PC-3 (cell line): Measurements from ENCODE around the gene P2RY6. TPM values are rescaled to one million over a fixed set of nuclear protein-coding genes. Genes with fewer than 3 reads are reported as not detected.

ENCODE experiments used
- ATAC-seq: fragments of 200-7000 bp; cut with Tn5 transposase; 2 replicates; pipeline ENCODE4 v1.9.1; 2020; ENCODE audit warnings: mild to moderate bottlenecking, moderate library complexity
- BruUV-seq: library from RNA; stranded (reverse); fragments of 400-500 nt; replicated peaks from 2 replicates; lab custom pipeline; 2021; lab: Mats Ljungman, UMichigan
- CTCF ChIA-PET: fragments of 300-600 bp; sonication (Branson Sonifier 250); formaldehyde crosslinking; loops from one replicate; lab custom pipeline; 2022; ENCODE audit warnings: antibody characterized with exemption; lab: Charles Lee
- POLR2A ChIA-PET: fragments of 300-600 bp; sonication (Branson Sonifier 250); formaldehyde crosslinking; loops from one replicate; lab custom pipeline; 2022; ENCODE audit warnings: antibody characterized with exemption; ENCODE audit not compliant: unreplicated experiment; lab: Charles Lee
- DNase-seq: peaks from one replicate; pipeline ENCODE4 v3.0.0-alpha.2; 2015
- H2AFZ ChIP-seq: fragments of 300-600 bp; sonication (generic); 2 replicates; pipeline ENCODE4 v1.6.0; 2016; ENCODE audit warnings: antibody characterized with exemption, low read length
- H3F3A ChIP-seq: fragments of 300-600 bp; sonication (generic); one replicate; pipeline ENCODE4 v1.6.0; 2017; ENCODE audit warnings: antibody characterized with exemption, low read length, control low read depth, mild to moderate bottlenecking; ENCODE audit not compliant: unreplicated experiment
- H3K27ac ChIP-seq: fragments of 300-600 bp; sonication (generic); 2 replicates; pipeline ENCODE4 v1.5.1; 2016; ENCODE audit warnings: mild to moderate bottlenecking, low read length
- H3K27me3 ChIP-seq: fragments of 300-600 bp; sonication (generic); 2 replicates; pipeline ENCODE4 v1.6.1; 2016; ENCODE audit warnings: low read length, mixed read lengths
- H3K36me3 ChIP-seq: fragments of 300-600 bp; sonication (generic); 2 replicates; pipeline ENCODE4 v1.6.1; 2016; ENCODE audit warnings: low read depth, mixed run types, low read length, mixed read lengths
- H3K4me1 ChIP-seq: fragments of 300-600 bp; sonication (generic); 2 replicates; pipeline ENCODE4 v1.5.1; 2016; ENCODE audit warnings: low read length; ENCODE audit not compliant: insufficient read depth
- H3K4me2 ChIP-seq: fragments of 300-600 bp; sonication (generic); 2 replicates; pipeline ENCODE4 v1.6.0; 2016; ENCODE audit warnings: low read length
- H3K4me3 ChIP-seq: fragments of 300-600 bp; sonication (generic); 2 replicates; pipeline ENCODE4 v1.5.1; 2016; ENCODE audit warnings: mild to moderate bottlenecking, low read length, mixed read lengths
- H3K79me2 ChIP-seq: fragments of 300-600 bp; sonication (generic); 2 replicates; pipeline ENCODE4 v1.6.1; 2017; ENCODE audit warnings: low read length, mixed read lengths
- H3K9ac ChIP-seq: fragments of 300-600 bp; sonication (generic); 2 replicates; pipeline ENCODE4 v1.6.0; 2016; ENCODE audit warnings: mild to moderate bottlenecking, low read length
- H3K9me2 ChIP-seq: fragments of 300-600 bp; sonication (generic); replicated peaks from 2 replicates; pipeline ENCODE4 v1.6.1; 2016; ENCODE audit warnings: mixed run types, low read length, mixed read lengths
- H3K9me3 ChIP-seq: fragments of 300-600 bp; sonication (generic); 2 replicates; pipeline ENCODE4 v1.6.1; 2016; ENCODE audit warnings: low read length, mixed read lengths
- H4K20me1 ChIP-seq: fragments of 300-600 bp; sonication (generic); 2 replicates; pipeline ENCODE4 v1.6.1; 2016; ENCODE audit warnings: low read length, mixed read lengths
- EZH2 ChIP-seq: fragments of 300-600 bp; sonication (generic); IDR thresholded peaks from one replicate; pipeline ENCODE4 v1.6.1; 2017; ENCODE audit warnings: antibody characterized with exemption, mild to moderate bottlenecking, low read length; ENCODE audit not compliant: unreplicated experiment
- EZH2phosphoT487 ChIP-seq: fragments of 300-600 bp; sonication (generic); IDR thresholded peaks from 2 replicates; pipeline ENCODE4 v1.6.1; 2018; ENCODE audit warnings: mild to moderate bottlenecking, antibody characterized with exemption, low read length, borderline replicate concordance
- intact Hi-C: fragments of 100-400 bp; cut with micrococcal nuclease; formaldehyde crosslinking; loops from 2 replicates; pipeline ENCODE4 v1.9.0; 2023
- total RNA-seq: library from RNA; depleted of rRNA; stranded (reverse); fragments of >200 nt; gene quantifications from 2 replicates; pipeline ENCODE4 v1.2.3, GENCODE V29; 2014
- TF ChIP-seq, protein P1 (sequence below): fragments of 300-600 bp; sonication (generic); conservative IDR thresholded peaks from 2 replicates; pipeline ENCODE4 v1.5.1; 2017; ENCODE audit warnings: antibody characterized with exemption, low read depth, mild to moderate bottlenecking, low read length

The P2RY6 gene
- total RNA-seq, 1 experiment from 2014 or later: 2.0 TPM

DNA sequence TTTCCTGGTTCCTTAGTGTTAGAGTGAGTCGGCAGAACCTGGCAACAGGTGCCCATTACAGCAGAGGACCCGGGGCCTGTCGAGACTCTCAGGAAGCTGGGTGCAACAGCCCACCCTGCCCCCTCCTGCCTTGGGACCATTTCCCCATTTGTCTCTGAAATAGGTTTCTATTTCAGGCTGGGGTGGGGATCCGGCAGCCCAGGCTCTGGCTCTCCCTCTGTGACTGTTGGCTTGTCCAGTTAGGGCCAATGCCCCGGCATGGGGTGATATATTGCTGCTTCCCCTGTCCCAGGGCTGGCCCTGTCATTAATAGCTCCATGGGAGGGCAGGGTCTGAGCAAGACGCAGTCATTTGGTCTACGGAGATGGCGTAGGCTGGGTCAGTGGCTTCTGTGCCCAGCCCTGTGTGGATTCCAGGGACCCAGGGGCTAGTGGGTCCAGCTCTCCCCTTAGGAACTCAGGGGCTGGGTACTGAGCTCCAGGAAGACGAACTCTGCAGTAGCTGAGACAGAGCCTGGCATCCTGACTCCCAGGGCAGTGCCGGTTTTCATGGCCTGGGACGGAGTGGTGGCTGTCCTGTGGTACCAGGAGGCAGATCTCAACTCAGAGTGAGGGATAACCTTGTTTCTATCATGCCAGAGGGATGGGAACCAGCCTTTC, 2.7 kb downstream of the P2RY6 start:
- Histone ChIP-seq H3K36me3 (no peaks in the 10 kb centered on the region), H3K27ac (no peak overlapping the region), H3K9me2 (no peaks in the 10 kb centered on the region), H3K4me3 (no peak overlapping the region), H3F3A (peaks cover 3% of the 10 kb centered on the region), H3K27me3 (no peaks in the 10 kb centered on the region), H3K9me3 (no peaks in the 10 kb centered on the region), H3K4me1 (peaks cover 35% of the 10 kb centered on the region), H4K20me1 (no peaks in the 10 kb centered on the region), H3K9ac (no peak overlapping the region), H3K79me2 (no peaks in the 10 kb centered on the region), H3K4me2 (no peak overlapping the region), H2AFZ (no peak overlapping the region)
- no peak for DNase-seq
- intact Hi-C loops: no loop called here
- no TSS peak for BruUV-seq
- no peak for ATAC-seq
- POLR2A ChIA-PET: no interaction called here
- TF ChIP-seq EZH2: no peak
- TF ChIP-seq, protein P1, sequence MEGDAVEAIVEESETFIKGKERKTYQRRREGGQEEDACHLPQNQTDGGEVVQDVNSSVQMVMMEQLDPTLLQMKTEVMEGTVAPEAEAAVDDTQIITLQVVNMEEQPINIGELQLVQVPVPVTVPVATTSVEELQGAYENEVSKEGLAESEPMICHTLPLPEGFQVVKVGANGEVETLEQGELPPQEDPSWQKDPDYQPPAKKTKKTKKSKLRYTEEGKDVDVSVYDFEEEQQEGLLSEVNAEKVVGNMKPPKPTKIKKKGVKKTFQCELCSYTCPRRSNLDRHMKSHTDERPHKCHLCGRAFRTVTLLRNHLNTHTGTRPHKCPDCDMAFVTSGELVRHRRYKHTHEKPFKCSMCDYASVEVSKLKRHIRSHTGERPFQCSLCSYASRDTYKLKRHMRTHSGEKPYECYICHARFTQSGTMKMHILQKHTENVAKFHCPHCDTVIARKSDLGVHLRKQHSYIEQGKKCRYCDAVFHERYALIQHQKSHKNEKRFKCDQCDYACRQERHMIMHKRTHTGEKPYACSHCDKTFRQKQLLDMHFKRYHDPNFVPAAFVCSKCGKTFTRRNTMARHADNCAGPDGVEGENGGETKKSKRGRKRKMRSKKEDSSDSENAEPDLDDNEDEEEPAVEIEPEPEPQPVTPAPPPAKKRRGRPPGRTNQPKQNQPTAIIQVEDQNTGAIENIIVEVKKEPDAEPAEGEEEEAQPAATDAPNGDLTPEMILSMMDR: no peak
- no peak for TF ChIP-seq EZH2phosphoT487
- CTCF ChIA-PET: no interaction called here

DNA sequence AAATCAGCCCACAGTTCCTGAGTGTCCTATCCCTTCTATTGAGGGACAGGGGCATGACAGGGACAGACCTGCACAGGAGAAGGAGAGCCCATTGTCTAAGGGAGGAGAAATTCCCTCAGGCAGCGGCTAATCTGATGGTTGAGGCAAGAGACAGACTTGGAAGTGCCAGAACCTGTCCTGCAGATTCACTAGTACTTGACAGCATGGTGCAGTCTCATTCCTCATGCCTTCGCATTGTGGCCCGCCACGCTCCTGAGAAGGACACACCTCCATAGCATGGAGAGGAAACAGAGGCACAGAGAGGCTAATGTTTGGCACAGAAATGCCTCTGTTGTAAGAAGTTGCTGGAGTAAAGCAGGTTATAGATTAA, 3.2 kb downstream of the P2RY6 start:
- no peaks in the 10 kb centered on the region for H3K9me2 ChIP-seq
- no TSS peak for BruUV-seq
- peaks cover 29% of the 10 kb centered on the region for H3K4me1 ChIP-seq
- ChIA-PET POLR2A (no interaction called here), CTCF (no interaction called here)
- no peak overlapping the region for H3K9ac ChIP-seq
- no peak overlapping the region for H3K4me3 ChIP-seq
- no peak overlapping the region for H3K4me2 ChIP-seq
- no peaks in the 10 kb centered on the region for H3K36me3 ChIP-seq
- no peaks in the 10 kb centered on the region for H3K27me3 ChIP-seq
- H3K79me2 ChIP-seq: no peaks in the 10 kb centered on the region
- ATAC-seq (no peak), DNase-seq (no peak)
- H4K20me1 ChIP-seq: no peaks in the 10 kb centered on the region
- no peak overlapping the region for H2AFZ ChIP-seq
- H3K9me3 ChIP-seq: no peaks in the 10 kb centered on the region
- no peak for TF ChIP-seq EZH2phosphoT487
- no peak for TF ChIP-seq EZH2
- TF ChIP-seq, protein P1: no peak
- H3F3A ChIP-seq: peaks cover 3% of the 10 kb centered on the region
- H3K27ac ChIP-seq: no peak overlapping the region
- intact Hi-C loops: no loop called here

DNA sequence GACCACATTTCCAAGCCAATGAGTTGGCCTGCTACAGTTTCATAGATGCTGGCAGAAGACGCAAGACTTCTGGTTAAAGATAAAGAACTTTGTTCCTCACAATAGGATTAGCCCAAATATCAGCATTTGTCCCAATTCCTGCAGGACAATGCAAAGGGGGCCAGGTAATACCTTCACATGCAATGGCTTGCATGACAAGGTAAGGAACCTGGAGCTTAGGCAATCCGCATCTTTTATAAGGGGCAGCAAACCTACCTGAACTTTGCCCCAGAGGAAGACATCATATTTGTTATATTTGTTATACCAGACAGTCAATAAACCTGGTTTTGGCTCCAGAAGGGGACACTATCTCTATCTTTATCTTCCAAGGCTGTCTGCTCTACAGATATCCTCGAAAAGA, 5.3 kb downstream of the P2RY6 start:
- DNase-seq (no peak), ATAC-seq (no peak)
- no peak overlapping the region for H3K4me3 ChIP-seq
- H3K4me1 ChIP-seq: peaks cover 10% of the 10 kb centered on the region
- no peak overlapping the region for H3K9ac ChIP-seq
- intact Hi-C loops: no loop called here
- no peaks in the 10 kb centered on the region for H3K36me3 ChIP-seq
- no peak overlapping the region for H3K27ac ChIP-seq
- H3K4me2 ChIP-seq: no peak overlapping the region
- no peaks in the 10 kb centered on the region for H3K9me2 ChIP-seq
- ChIA-PET POLR2A (interaction anchor here (0.7 kb wide), 1 partner anchor 11 kb away, joined by 4 read pairs; no protein-coding TSS in a partner anchor), CTCF (no interaction called here)
- no peaks in the 10 kb centered on the region for H3K79me2 ChIP-seq
- H3K9me3 ChIP-seq: no peaks in the 10 kb centered on the region
- H3F3A ChIP-seq: no peaks in the 10 kb centered on the region
- BruUV-seq: no TSS peak
- no peaks in the 10 kb centered on the region for H3K27me3 ChIP-seq
- no peaks in the 10 kb centered on the region for H4K20me1 ChIP-seq
- no peak overlapping the region for H2AFZ ChIP-seq
- TF ChIP-seq EZH2 (no peak), EZH2phosphoT487 (no peak)
- TF ChIP-seq, protein P1: no peak
